Measurements from ENCODE around the gene USP19.

Gene USP19

DNA sequence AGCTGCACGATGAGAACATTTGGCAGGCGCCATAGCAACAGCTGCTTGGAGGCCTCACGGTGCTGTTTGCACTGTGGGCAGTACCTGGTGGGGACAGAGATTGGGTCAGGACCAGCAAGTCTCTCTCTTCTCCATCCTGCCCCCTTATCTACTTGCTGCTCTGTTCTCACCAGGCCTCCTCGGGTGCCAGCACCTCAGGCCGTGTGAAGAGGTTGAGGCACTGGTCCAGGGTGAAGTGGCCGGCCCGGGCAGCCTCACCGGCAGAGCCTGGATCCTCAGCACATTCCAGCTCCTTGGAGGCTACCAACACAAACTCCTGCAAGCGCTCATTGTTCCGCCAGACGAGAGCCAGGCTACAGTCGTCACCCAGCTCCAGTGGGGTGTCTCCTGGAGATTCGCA is 9.8 kb downstream of the USP19 start:
- in situ Hi-C loops (cut with HindIII; ENCODE audit: low sequenced_read_pairs): loop anchor here (5.0 kb wide), 1 partner anchor 37 kb away; no protein-coding TSS in a partner anchor
- H3K4me3 ChIP-seq (ENCODE audit: low read depth, low read length): no peak overlapping the region
- DNase-seq (ENCODE audit: low read depth): no peak
- TF ChIP-seq, protein P1, sequence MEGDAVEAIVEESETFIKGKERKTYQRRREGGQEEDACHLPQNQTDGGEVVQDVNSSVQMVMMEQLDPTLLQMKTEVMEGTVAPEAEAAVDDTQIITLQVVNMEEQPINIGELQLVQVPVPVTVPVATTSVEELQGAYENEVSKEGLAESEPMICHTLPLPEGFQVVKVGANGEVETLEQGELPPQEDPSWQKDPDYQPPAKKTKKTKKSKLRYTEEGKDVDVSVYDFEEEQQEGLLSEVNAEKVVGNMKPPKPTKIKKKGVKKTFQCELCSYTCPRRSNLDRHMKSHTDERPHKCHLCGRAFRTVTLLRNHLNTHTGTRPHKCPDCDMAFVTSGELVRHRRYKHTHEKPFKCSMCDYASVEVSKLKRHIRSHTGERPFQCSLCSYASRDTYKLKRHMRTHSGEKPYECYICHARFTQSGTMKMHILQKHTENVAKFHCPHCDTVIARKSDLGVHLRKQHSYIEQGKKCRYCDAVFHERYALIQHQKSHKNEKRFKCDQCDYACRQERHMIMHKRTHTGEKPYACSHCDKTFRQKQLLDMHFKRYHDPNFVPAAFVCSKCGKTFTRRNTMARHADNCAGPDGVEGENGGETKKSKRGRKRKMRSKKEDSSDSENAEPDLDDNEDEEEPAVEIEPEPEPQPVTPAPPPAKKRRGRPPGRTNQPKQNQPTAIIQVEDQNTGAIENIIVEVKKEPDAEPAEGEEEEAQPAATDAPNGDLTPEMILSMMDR (IDR thresholded peaks at IDR 0.05; ENCODE audit: low read depth, low read length, missing control alignments): no peak

DNA sequence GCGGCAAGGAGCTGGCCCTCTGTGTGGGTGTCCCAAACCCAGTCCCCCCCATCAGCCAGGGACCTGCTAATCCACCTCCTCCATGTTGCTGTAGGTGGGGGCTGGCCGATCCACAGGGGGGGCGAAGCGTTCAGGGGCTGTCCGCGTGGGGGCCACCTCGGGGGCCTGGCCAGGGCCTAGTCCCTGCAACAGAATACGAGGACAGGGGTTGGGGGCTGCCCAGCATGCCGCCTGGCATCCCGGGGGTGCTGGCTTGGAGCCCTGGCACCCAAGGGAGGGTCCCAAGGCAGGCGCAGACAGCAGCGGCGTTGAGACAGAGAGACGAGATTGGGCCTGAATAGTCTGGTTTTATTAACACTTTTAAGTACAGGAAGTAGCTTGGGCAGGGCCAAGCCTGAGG is 12.3 kb downstream of the USP19 start:
- TF ChIP-seq, protein P1 (IDR thresholded peaks at IDR 0.05; ENCODE audit: low read depth, low read length, missing control alignments): no peak
- no peak overlapping the region for H3K4me3 ChIP-seq (ENCODE audit: low read depth, low read length)
- no peak for DNase-seq (ENCODE audit: low read depth)
- in situ Hi-C loops (cut with HindIII; ENCODE audit: low sequenced_read_pairs): no loop called here

DNA sequence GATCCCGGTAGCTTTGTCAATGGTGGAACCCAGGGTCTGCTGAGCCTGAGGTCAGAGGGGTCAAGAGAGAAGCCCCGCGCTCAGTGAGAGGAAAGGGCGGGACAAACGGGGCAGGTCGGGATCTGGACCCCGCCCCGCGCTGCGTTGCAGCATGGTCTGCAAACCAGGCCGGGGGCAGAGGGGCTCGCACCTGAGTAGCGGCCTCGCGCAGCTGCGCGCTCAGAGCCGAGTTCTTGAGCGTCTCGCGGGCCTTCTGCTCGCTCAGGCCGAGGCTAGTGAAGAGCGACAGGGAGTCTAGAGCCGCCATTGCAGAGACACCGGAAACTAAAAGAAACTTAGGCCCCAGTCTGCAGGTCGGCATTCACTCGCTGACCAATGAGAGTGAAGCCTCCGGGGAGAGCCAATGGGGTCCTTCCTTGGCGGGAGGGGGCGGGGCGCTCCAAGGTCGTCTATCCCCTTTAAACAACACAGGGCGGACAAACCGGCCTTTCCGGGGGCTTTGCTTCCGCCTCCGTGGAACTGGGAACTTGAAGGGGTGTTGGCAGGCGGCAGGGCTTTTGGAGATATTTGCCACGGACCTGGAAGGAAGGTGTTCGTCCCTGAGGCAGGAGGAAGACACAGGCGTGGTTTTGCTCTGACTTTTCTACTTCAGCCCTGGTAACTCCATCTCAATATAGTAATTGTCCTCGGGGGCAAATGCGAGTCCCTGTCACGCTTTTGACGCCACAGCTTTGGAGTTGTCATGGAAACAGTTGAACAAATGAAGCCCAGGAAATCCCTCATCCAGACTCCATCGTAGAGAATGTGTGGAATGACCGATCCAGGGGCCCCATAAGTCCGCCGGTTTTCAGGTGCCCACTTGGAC is 16.0 kb downstream of the USP19 start, which contains the start of gene QARS1:
QARS1 (minus strand) TSS at position 331 of the 865 bp plus-strand sequence; CDS start at position 307, 24 bp downstream.
- in situ Hi-C loops (cut with HindIII; ENCODE audit: low sequenced_read_pairs): no loop called here
- H3K4me3 ChIP-seq (ENCODE audit: low read depth, low read length): peak within 1 kb of the TSS; percentile 77
- peak; percentile 80 for DNase-seq (ENCODE audit: low read depth)
- TF ChIP-seq, protein P1 (IDR thresholded peaks at IDR 0.05; ENCODE audit: low read depth, low read length, missing control alignments): no peak

DNA sequence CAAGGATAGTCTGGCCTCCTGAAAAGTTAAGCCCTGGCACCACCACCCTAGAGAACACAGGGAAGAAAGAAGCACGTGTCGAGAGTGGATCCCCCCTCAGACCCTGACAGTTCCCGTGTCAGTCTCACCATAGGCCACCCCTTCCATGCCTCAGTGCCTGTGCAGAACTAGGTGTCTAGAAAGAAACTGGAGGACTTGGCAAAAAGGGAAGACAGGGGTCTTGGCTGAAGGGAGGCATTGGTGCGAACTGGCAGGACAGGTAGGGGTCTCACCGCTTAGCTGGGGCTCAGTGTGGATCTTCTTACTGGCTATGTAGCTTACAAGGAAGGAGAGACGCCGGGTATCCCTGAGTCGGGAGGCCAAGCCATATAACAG is 16.6 kb downstream of the USP19 start:
- DNase-seq (ENCODE audit: low read depth): no peak
- TF ChIP-seq, protein P1 (IDR thresholded peaks at IDR 0.05; ENCODE audit: low read depth, low read length, missing control alignments): no peak
- in situ Hi-C loops (cut with HindIII; ENCODE audit: low sequenced_read_pairs): no loop called here
- H3K4me3 ChIP-seq (ENCODE audit: low read depth, low read length): peak overlapping the region; percentile 77

DNA sequence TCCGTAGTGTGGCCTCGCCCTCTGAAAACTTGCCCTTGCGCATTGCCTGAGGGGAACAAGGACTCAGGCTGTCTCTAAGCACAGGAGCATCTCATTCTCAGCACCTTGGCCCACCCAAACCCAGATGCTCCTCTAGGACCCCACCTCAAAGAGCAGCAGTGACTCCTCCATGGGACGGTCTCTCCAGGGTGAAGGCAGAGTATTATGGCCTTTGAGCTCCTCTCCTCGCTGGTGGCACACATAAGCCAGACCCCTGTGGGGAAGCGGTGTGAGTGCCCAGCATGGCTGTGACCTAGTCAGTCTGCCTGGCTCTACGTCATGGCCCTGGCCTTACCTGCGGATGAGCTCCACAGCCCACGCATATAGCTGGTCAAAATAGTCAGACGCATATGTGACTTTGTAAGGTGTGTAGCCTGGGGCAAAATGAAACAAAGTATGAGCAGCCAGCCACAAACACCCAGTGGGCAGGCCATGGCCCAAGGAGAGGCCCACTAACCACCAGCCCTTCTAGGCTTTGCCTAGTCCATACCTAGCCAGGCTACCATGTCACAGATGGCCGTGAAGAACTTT is 20.5 kb downstream of the USP19 start:
- in situ Hi-C loops (cut with HindIII; ENCODE audit: low sequenced_read_pairs): no loop called here
- DNase-seq (ENCODE audit: low read depth): no peak
- TF ChIP-seq, protein P1 (IDR thresholded peaks at IDR 0.05; ENCODE audit: low read depth, low read length, missing control alignments): no peak
- no peak overlapping the region for H3K4me3 ChIP-seq (ENCODE audit: low read depth, low read length)

DNA sequence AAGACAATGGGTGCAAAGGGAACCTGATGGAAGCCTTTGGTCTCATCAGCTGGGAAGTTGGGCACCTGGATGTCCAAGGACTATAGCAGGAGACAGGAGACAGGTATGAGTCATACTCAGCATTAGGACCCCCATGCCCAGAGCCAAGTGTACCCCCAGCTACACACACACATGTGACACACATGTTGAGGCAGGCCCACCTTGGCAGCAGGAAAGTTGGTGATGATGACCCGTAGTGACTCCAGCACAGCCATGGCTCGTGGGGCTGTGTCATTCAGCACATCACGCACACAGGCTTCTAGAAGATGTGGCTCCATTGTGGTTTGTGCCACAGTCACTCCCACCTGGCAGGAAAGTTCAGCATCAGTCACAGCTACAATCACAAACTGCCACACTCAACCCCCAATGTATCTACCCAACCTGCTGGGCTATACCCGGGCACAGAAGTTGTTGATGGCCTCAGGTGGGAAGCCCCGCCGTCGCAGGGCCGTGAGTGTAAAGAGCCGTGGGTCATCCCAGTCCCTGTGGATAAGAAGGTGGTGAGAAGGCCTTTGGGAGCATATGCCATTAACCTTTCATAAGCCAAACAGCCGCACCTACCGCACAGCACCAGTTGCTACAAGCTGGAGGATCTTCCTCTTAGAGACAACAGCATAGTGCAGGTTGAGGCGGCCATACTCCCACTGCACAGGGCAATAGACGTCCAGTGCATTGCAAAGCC is 21.6 kb downstream of the USP19 start:
- no peak for DNase-seq (ENCODE audit: low read depth)
- TF ChIP-seq, protein P1 (IDR thresholded peaks at IDR 0.05; ENCODE audit: low read depth, low read length, missing control alignments): no peak
- no peak overlapping the region for H3K4me3 ChIP-seq (ENCODE audit: low read depth, low read length)
- in situ Hi-C loops (cut with HindIII; ENCODE audit: low sequenced_read_pairs): no loop called here
